Measurements from ENCODE around the gene EME1. TPM values are rescaled to one million over a fixed set of nuclear protein-coding genes. Genes with fewer than 3 reads are reported as not detected.
"Not testable (repeated sequence)": the region's sequence is repeated elsewhere in the genome, so short reads cannot be mapped to it uniquely, and the experiment has no call there.

EME1 gene
- total and polyA plus RNA-seq, 2 experiments from 2014 or later, result 5.2 to 13.4 TPM

- Histone ChIP-seq H3K27me3 (no peaks in the 10 kb centered on the region), H3K36me3 (peaks cover 17% of the 10 kb centered on the region), H3K27ac (peak within 1 kb of the TSS; percentile 48), H3K4me3 (peak within 1 kb of the TSS; percentile 95), H3K4me1 (ENCODE audit: low read depth) (peaks cover 10% of the 10 kb centered on the region), H3K9me3 (ENCODE audit: low read depth) (no peaks in the 10 kb centered on the region)
- peak; percentile 89 for DNase-seq (ENCODE audit: low read depth in 1 of 2, low spot score in 1 of 2)
- TF ChIP-seq CTCF (IDR thresholded peaks at IDR 0.05; ENCODE audit: low read depth, low read length), result peak; percentile 88
Observed at GRCh38 chr17:50397111-50397918, 24.3 kb downstream of the EME1 start, which contains the start of gene LRRC59. LRRC59 (minus strand) TSS chr17:50397523; CDS start chr17:50397317, 206 bp downstream.

GRCh38 chr17:50397919-50398285 is 24.9 kb downstream of the EME1 start:
- DNase-seq (ENCODE audit: low read depth in 1 of 2, low spot score in 1 of 2), result no peak
- no peaks in the 10 kb centered on the region for H3K27me3 ChIP-seq
- peaks cover 12% of the 10 kb centered on the region for H3K36me3 ChIP-seq
- TF ChIP-seq CTCF (IDR thresholded peaks at IDR 0.05; ENCODE audit: low read depth, low read length), result no peak
- H3K4me1 ChIP-seq (ENCODE audit: low read depth), result peaks cover 10% of the 10 kb centered on the region
- H3K9me3 ChIP-seq (ENCODE audit: low read depth), result no peaks in the 10 kb centered on the region
- H3K27ac ChIP-seq, result no peak overlapping the region
- H3K4me3 ChIP-seq, result peak overlapping the region; percentile 95

GRCh38 chr17:50398672-50399071 is 25.6 kb downstream of the EME1 start:
- not testable (repeated sequence) for H3K36me3 ChIP-seq; H3K4me1 ChIP-seq (ENCODE audit: low read depth); H3K9me3 ChIP-seq (ENCODE audit: low read depth); H3K4me3 ChIP-seq; H3K27ac ChIP-seq; H3K27me3 ChIP-seq; DNase-seq (ENCODE audit: low read depth in 1 of 2, low spot score in 1 of 2)

- not testable (repeated sequence) for H3K36me3 ChIP-seq; H3K27me3 ChIP-seq; H3K9me3 ChIP-seq (ENCODE audit: low read depth)
Observed at GRCh38 chr17:50399591-50399990, 26.6 kb downstream of the EME1 start.

GRCh38 chr17:50405351-50405750 is 32.3 kb downstream of the EME1 start:
- not testable (repeated sequence) for DNase-seq (ENCODE audit: low read depth in 1 of 2, low spot score in 1 of 2); H3K4me1 ChIP-seq (ENCODE audit: low read depth); H3K27me3 ChIP-seq; H3K36me3 ChIP-seq; H3K4me3 ChIP-seq; H3K9me3 ChIP-seq (ENCODE audit: low read depth); H3K27ac ChIP-seq

More at GRCh38 chr17:50399591-50399990, 26.6 kb downstream of the EME1 start:
- H3K4me1 ChIP-seq (ENCODE audit: low read depth); DNase-seq (ENCODE audit: low read depth in 1 of 2, low spot score in 1 of 2); H3K4me3 ChIP-seq; H3K27ac ChIP-seq: not testable (repeated sequence)

- Histone ChIP-seq H3K4me1 (ENCODE audit: low read depth) (no peaks in the 10 kb centered on the region), H3K4me3 (no peak overlapping the region), H3K27ac (no peak overlapping the region), H3K36me3 (no peaks in the 10 kb centered on the region), H3K9me3 (ENCODE audit: low read depth) (no peaks in the 10 kb centered on the region), H3K27me3 (no peaks in the 10 kb centered on the region)
- TF ChIP-seq CTCF (IDR thresholded peaks at IDR 0.05; ENCODE audit: low read depth, low read length), result no peak
- DNase-seq (ENCODE audit: low read depth in 1 of 2, low spot score in 1 of 2), result no peak
Observed at GRCh38 chr17:50406578-50406977, 33.5 kb downstream of the EME1 start.

- Histone ChIP-seq H3K4me1 (ENCODE audit: low read depth) (no peaks in the 10 kb centered on the region), H3K27me3 (no peaks in the 10 kb centered on the region), H3K27ac (no peak overlapping the region), H3K9me3 (ENCODE audit: low read depth) (no peaks in the 10 kb centered on the region), H3K4me3 (no peak overlapping the region), H3K36me3 (no peaks in the 10 kb centered on the region)
- TF ChIP-seq CTCF (IDR thresholded peaks at IDR 0.05; ENCODE audit: low read depth, low read length), result no peak
- DNase-seq (ENCODE audit: low read depth in 1 of 2, low spot score in 1 of 2), result no peak
Observed at GRCh38 chr17:50407921-50408320, 34.9 kb downstream of the EME1 start.
